Thoracic aorta (tissue), 2 donors: ENCODE results near the gene FASTKD1. TPM values are rescaled to one million over a fixed set of nuclear protein-coding genes. Genes with fewer than 3 reads are reported as not detected.
"Not testable (repeated sequence)": the region's sequence is repeated elsewhere in the genome, so short reads cannot be mapped to it uniquely, and the experiment has no call there.

ENCODE experiments used
- ATAC-seq: fragments of 150-250 bp; one replicate; pipeline ENCODE4 v1.8.0; 2017; ENCODE audit warnings: low read depth; ENCODE audit not compliant: insufficient number of reproducible peaks, low FRiP score
- DNase-seq: peaks from one replicate; pipeline ENCODE4 v3.0.0-alpha.2; 2020; ENCODE audit warnings: low spot score
- H3K27ac ChIP-seq, 2 donors: fragments of 200-600 bp; sonication (generic); 1 replicate in 1 of 2; 2 replicates in 1 of 2; pipeline ENCODE4 v1.5.1; 2016; ENCODE audit warnings: mild to moderate bottlenecking in 2 of 2, moderate library complexity in 2 of 2
- H3K27me3 ChIP-seq: fragments of 200-600 bp; sonication (generic); replicated peaks from 2 replicates; pipeline ENCODE4 v1.6.0; 2016; ENCODE audit warnings: mild to moderate bottlenecking; ENCODE audit not compliant: insufficient read depth
- H3K36me3 ChIP-seq: fragments of 200-600 bp; sonication (generic); one replicate; pipeline ENCODE4 v1.5.1; 2016
- H3K4me1 ChIP-seq, 2 donors: fragments of 200-600 bp; sonication (generic); 1 replicate in 1 of 2; 2 replicates in 1 of 2; pipeline versions ENCODE4 v1.5.1 to v1.6.0; 2016; ENCODE audit warnings: low read depth in 2 of 2, mild to moderate bottlenecking in 1 of 2; ENCODE audit not compliant: control insufficient read depth in 1 of 2
- H3K4me3 ChIP-seq: fragments of 200-600 bp; sonication (generic); 2 replicates; pipeline ENCODE4 v1.5.1; 2016; ENCODE audit warnings: mild to moderate bottlenecking
- H3K9me3 ChIP-seq: fragments of 200-600 bp; sonication (generic); 2 replicates; pipeline ENCODE4 v1.5.1; 2016
- CTCF ChIP-seq: fragments of 200-600 bp; sonication (generic); IDR thresholded peaks from one replicate; pipeline ENCODE4 v1.5.1; 2019; ENCODE audit warnings: antibody characterized with exemption
- total RNA-seq, 2 donors: library from RNA; depleted of rRNA; stranded (reverse); fragments of >200 nt; gene quantifications; one replicate each; pipeline versions ENCODE4 v1.1.0 to v1.2.3, GENCODE V29; 2016

Gene FASTKD1
- total RNA-seq, 2 donors from 2014 or later = 11.5 to 15.2 TPM

DNA sequence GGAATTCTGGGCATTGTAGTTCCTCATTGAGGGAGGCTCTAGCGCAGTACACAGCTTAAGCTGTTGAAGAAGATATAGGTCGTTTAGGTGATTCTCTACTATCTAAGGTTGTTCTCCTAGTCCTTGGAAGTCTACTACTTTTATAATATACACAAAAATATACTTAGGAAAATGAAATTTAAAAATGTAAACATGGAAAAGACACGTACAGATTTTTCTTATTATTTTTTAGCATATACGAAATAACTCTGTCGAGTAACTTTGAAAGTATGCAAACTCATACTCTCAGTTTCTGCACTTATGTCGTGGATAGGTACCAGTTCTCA is 272 bp upstream of the FASTKD1 start:
- DNase-seq (no peak), ATAC-seq (no peak)
- H3K27ac ChIP-seq = no peak overlapping the region
- no peak for TF ChIP-seq CTCF
- H3K4me3 ChIP-seq = peak overlapping the region; percentile 84
- H3K36me3 ChIP-seq = no peaks in the 10 kb centered on the region
- H3K27me3 ChIP-seq = no peaks in the 10 kb centered on the region
- H3K9me3 ChIP-seq = no peaks in the 10 kb centered on the region
- peaks cover 6 to 8% of the 10 kb centered on the region in 2 donors for H3K4me1 ChIP-seq

DNA sequence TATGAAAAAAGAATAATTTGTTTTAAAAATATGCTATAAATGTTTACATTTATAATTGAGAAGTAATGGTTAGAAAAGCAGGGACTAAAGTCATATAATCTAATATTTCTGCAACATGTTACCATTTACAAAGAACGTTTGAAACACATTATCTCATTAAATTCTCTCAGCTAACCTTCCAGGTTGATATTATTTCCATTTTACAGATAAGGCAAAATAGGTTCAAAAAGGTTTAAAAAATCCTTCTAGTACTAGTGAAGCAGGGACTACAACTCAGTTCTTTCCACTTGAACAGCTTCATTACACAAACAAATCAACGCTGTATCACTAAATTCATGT is 875 bp downstream of the FASTKD1 start:
- H3K4me1 ChIP-seq = peaks cover 6 to 8% of the 10 kb centered on the region in 2 donors
- no peaks in the 10 kb centered on the region for H3K9me3 ChIP-seq
- H3K27ac ChIP-seq = no peak overlapping the region
- ATAC-seq = no peak
- H3K36me3 ChIP-seq = no peaks in the 10 kb centered on the region
- TF ChIP-seq CTCF = no peak
- peak overlapping the region; percentile 84 for H3K4me3 ChIP-seq
- DNase-seq = no peak
- H3K27me3 ChIP-seq = no peaks in the 10 kb centered on the region

DNA sequence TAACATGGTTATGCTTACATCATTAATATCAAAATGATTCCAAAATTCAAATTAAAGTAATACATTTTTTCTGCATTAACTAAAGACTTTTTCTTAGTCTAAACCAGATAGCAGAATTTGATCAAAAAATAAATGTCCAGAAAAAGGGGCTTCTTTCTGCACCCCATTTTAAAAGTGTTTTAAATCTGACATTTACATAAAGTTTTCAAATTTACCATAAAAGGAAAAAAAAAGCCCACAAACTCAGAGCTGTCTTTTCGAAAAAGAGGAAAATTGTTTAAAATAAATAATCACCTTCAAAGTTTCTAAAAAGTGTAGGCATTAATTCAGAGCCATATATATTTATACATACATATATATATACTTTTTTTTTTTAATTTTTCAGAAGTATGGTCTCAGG is 1.5 kb downstream of the FASTKD1 start:
- ATAC-seq (no peak), DNase-seq (no peak)
- Histone ChIP-seq H3K4me3 (no peak overlapping the region), H3K36me3 (no peaks in the 10 kb centered on the region), H3K9me3 (no peaks in the 10 kb centered on the region), H3K27ac (no peak overlapping the region), H3K4me1 (peaks cover 6 to 8% of the 10 kb centered on the region in 2 donors), H3K27me3 (no peaks in the 10 kb centered on the region)
- no peak for TF ChIP-seq CTCF

DNA sequence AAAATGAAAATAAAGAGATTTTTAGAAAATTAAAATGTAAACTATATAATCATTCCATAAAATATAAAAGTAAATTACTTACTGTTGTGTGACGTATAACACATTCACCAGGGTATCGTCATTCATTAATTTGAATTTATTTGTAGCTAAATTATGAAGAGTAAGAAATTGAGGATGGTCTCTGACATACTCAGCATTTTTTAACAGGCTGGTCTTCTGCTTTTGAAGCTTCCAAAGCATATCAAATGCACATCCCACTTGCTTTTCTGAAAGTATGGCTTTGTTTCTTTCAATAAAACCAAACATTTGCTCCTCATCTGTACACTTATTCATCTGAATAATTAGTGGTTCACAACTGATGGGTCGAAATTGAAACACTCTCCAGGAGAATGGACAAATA is 2.1 kb downstream of the FASTKD1 start:
- Histone ChIP-seq H3K27ac (no peak overlapping the region), H3K27me3 (no peaks in the 10 kb centered on the region), H3K36me3 (no peaks in the 10 kb centered on the region), H3K9me3 (no peaks in the 10 kb centered on the region), H3K4me1 (peaks cover 6 to 8% of the 10 kb centered on the region in 2 donors), H3K4me3 (no peak overlapping the region)
- ATAC-seq (no peak), DNase-seq (no peak)
- TF ChIP-seq CTCF = no peak

DNA sequence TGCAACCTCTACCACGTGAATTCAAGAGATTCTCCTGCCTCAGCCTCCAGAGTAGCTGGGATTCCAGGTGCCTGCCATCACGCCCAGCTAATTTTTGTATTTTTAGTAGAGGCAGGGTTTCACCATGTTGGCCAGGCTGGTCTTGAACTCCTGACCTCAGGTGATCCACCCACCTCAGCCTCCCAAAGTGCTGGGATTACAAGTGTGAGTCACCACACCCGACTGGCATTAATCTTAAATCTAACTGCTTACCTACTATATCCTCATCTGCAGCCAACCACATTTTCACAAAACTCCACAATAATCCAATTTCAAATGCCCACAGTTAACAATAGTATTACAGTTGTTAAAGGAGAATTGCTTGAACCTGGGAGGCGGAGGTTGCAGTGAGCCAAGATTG is 2.9 kb downstream of the FASTKD1 start:
- H3K9me3 ChIP-seq, H3K4me3 ChIP-seq, ATAC-seq, H3K4me1 ChIP-seq, DNase-seq, H3K27ac ChIP-seq, H3K27me3 ChIP-seq, H3K36me3 ChIP-seq: not testable (repeated sequence)

GRCh38 chr2:169569948-169570347 is 3.7 kb downstream of the FASTKD1 start:
- no peaks in the 10 kb centered on the region for H3K36me3 ChIP-seq
- ATAC-seq (no peak), DNase-seq (no peak)
- H3K4me1 ChIP-seq = peaks cover 6 to 8% of the 10 kb centered on the region in 2 donors
- H3K27ac ChIP-seq = no peak overlapping the region
- no peaks in the 10 kb centered on the region for H3K27me3 ChIP-seq
- no peaks in the 10 kb centered on the region for H3K9me3 ChIP-seq
- TF ChIP-seq CTCF = no peak
- H3K4me3 ChIP-seq = no peak overlapping the region
